ENCODE results near the gene MRFAP1.

GRCh38 chr4:6609415-6610079 is 30.9 kb upstream of the MRFAP1 start:
- no peak for TF ChIP-seq CTCF (conservative IDR thresholded peaks at IDR 0.05)
- TF ChIP-seq ZFX (IDR thresholded peaks at IDR 0.05) = no peak
